Left ventricle myocardium inferior (tissue), 1 donor: ENCODE data around the gene ADGRA1. TPM values are rescaled to one million over a fixed set of nuclear protein-coding genes. Genes with fewer than 3 reads are reported as not detected.

Experiments used
- DNase-seq: peaks from one replicate; pipeline ENCODE4 v3.0.0-alpha.2; 2020
- H3K27ac ChIP-seq: fragments of 200-600 bp; replicated peaks from 2 replicates; pipeline ENCODE4 v1.8.0; 2021
- H3K27me3 ChIP-seq: fragments of 200-600 bp; 2 replicates; pipeline ENCODE4 v1.8.0; 2021; ENCODE audit warnings: low read depth
- H3K36me3 ChIP-seq: fragments of 200-600 bp; 2 replicates; pipeline ENCODE4 v1.8.0; 2021
- H3K4me1 ChIP-seq: fragments of 200-600 bp; 2 replicates; pipeline ENCODE4 v1.8.0; 2021
- H3K4me3 ChIP-seq: fragments of 200-600 bp; 2 replicates; pipeline ENCODE4 v1.8.0; 2021; ENCODE audit warnings: mild to moderate bottlenecking, moderate library complexity
- H3K9me3 ChIP-seq: fragments of 200-600 bp; replicated peaks from 2 replicates; pipeline ENCODE4 v1.8.0; 2021
- CTCF ChIP-seq: fragments of 200-600 bp; IDR thresholded peaks from 2 replicates; pipeline ENCODE4 v1.8.0; 2021; ENCODE audit warnings: antibody characterized with exemption, mild to moderate bottlenecking, borderline replicate concordance
- intact Hi-C: fragments of 100-400 bp; cut with micrococcal nuclease; formaldehyde crosslinking; loops from one replicate; pipeline ENCODE4 v1.11.0; 2022
- total RNA-seq: library from RNA; stranded (reverse); fragmentation: NEBNext Ultra II Directional; extraction: Animal tissue kit (Norgen Biotek cat#: 25700); gene quantifications from one replicate; pipeline ENCODE4 v1.2.1, GENCODE V29; 2021
- donor health status: DM: no; HTN: yes; CAD: no; lungs with severe emphysema.

ADGRA1 gene
- total RNA-seq, 1 donor from 2014 or later, result not detected

- Histone ChIP-seq H3K27ac (no peak overlapping the region), H3K9me3 (no peaks in the 10 kb centered on the region), H3K4me3 (no peak overlapping the region), H3K4me1 (peaks cover 13% of the 10 kb centered on the region), H3K36me3 (no peaks in the 10 kb centered on the region), H3K27me3 (peaks cover 95% of the 10 kb centered on the region)
- intact Hi-C loops, result no loop called here
- no peak for DNase-seq
- no peak for TF ChIP-seq CTCF
Measured at GRCh38 chr10:133084491-133084890, 3.2 kb upstream of the ADGRA1 start.

GRCh38 chr10:133085251-133086125 is 2.2 kb upstream of the ADGRA1 start:
- Histone ChIP-seq H3K27ac (no peak overlapping the region), H3K27me3 (peaks cover 98% of the 10 kb centered on the region), H3K9me3 (no peaks in the 10 kb centered on the region), H3K4me3 (no peak overlapping the region), H3K36me3 (no peaks in the 10 kb centered on the region), H3K4me1 (peaks cover 13% of the 10 kb centered on the region)
- intact Hi-C loops, result no loop called here
- TF ChIP-seq CTCF, result no peak
- DNase-seq, result no peak

- intact Hi-C loops, result no loop called here
Measured at GRCh38 chr10:133086247-133086646, 1.5 kb upstream of the ADGRA1 start.

GRCh38 chr10:133087045-133087678 is 562 bp upstream of the ADGRA1 start:
- no peak for DNase-seq
- Histone ChIP-seq H3K27ac (no peak overlapping the region), H3K27me3 (peaks cover 100% of the 10 kb centered on the region), H3K36me3 (no peaks in the 10 kb centered on the region), H3K4me3 (peak overlapping the region; percentile 41), H3K4me1 (peaks cover 13% of the 10 kb centered on the region), H3K9me3 (no peaks in the 10 kb centered on the region)
- TF ChIP-seq CTCF, result no peak
- intact Hi-C loops, result no loop called here

More at GRCh38 chr10:133086247-133086646, 1.5 kb upstream of the ADGRA1 start:
- Histone ChIP-seq H3K9me3 (no peaks in the 10 kb centered on the region), H3K27me3 (peaks cover 100% of the 10 kb centered on the region), H3K36me3 (no peaks in the 10 kb centered on the region), H3K27ac (no peak overlapping the region), H3K4me1 (peaks cover 13% of the 10 kb centered on the region), H3K4me3 (no peak overlapping the region)
- no peak for TF ChIP-seq CTCF
- DNase-seq, result no peak

GRCh38 chr10:133088179-133088955 is 643 bp downstream of the ADGRA1 start:
- H3K27me3 ChIP-seq, result peaks cover 97% of the 10 kb centered on the region
- intact Hi-C loops, result no loop called here

More at GRCh38 chr10:133088179-133088955, 643 bp downstream of the ADGRA1 start:
- Histone ChIP-seq H3K9me3 (no peaks in the 10 kb centered on the region), H3K4me3 (peak overlapping the region; percentile 41), H3K4me1 (peaks cover 13% of the 10 kb centered on the region), H3K36me3 (no peaks in the 10 kb centered on the region), H3K27ac (no peak overlapping the region)
- DNase-seq, result no peak
- TF ChIP-seq CTCF, result no peak
